Caco-2 (cell line): ENCODE results near the gene YY1. TPM values are rescaled to one million over a fixed set of nuclear protein-coding genes. Genes with fewer than 3 reads are reported as not detected.

Experiments
- BruUV-seq: library from RNA; stranded (reverse); fragments of 400-500 nt; replicated peaks from 2 replicates; lab custom pipeline; 2021; lab: Mats Ljungman, UMichigan
- CTCF ChIA-PET: fragments of 300-600 bp; sonication (Branson Sonifier 250); formaldehyde crosslinking; loops from one replicate; lab custom pipeline; 2022; ENCODE audit warnings: antibody characterized with exemption; lab: Charles Lee
- POLR2A ChIA-PET: fragments of 300-600 bp; sonication (Branson Sonifier 250); formaldehyde crosslinking; loops from one replicate; lab custom pipeline; 2022; ENCODE audit warnings: antibody characterized with exemption; lab: Charles Lee
- DNase-seq, 2 experiments: peaks; one replicate each; pipeline versions ENCODE4 v3.0.0 to v3.0.0-alpha.2; 2020 to 2022
- H3K27me3 ChIP-seq: replicated peaks from 2 replicates; pipeline ENCODE4 v1.6.0; 2011; ENCODE audit warnings: low read length; ENCODE audit not compliant: control insufficient read depth, insufficient read depth
- H3K36me3 ChIP-seq: 2 replicates; pipeline ENCODE4 v1.5.1; 2011; ENCODE audit warnings: low read length; ENCODE audit not compliant: control insufficient read depth, insufficient read depth
- H3K4me1 ChIP-seq: fragments of 250-450 bp; sonication (Bioruptor Pico); 2 replicates; pipeline ENCODE4 v1.5.1; 2020; ENCODE audit warnings: mild to moderate bottlenecking
- H3K4me3 ChIP-seq: 2 replicates; pipeline ENCODE4 v1.5.1; 2011; ENCODE audit warnings: low read depth, mild to moderate bottlenecking, control low read depth, low read length
- H3K9me3 ChIP-seq: fragments of 250-450 bp; sonication (Bioruptor Pico); 2 replicates; pipeline ENCODE4 v1.5.1; 2020; ENCODE audit warnings: mild to moderate bottlenecking, moderate library complexity
- H3K27ac Mint-ChIP-seq: one replicate; pipeline ENCODE4 v1.8.0; 2022; ENCODE audit warnings: mixed read lengths; ENCODE audit not compliant: unreplicated experiment
- H3K27me3 Mint-ChIP-seq: one replicate; pipeline ENCODE4 v1.8.0; 2022; ENCODE audit warnings: mixed read lengths; ENCODE audit not compliant: insufficient read depth, unreplicated experiment
- H3K36me3 Mint-ChIP-seq: one replicate; pipeline ENCODE4 v1.8.0; 2022; ENCODE audit warnings: mild to moderate bottlenecking, mixed read lengths; ENCODE audit not compliant: insufficient read depth, unreplicated experiment
- H3K4me1 Mint-ChIP-seq: one replicate; pipeline ENCODE4 v1.8.0; 2022; ENCODE audit warnings: low read depth, mixed read lengths; ENCODE audit not compliant: unreplicated experiment
- H3K4me3 Mint-ChIP-seq: one replicate; pipeline ENCODE4 v1.8.0; 2022; ENCODE audit warnings: mild to moderate bottlenecking, moderate library complexity, mixed read lengths; ENCODE audit not compliant: unreplicated experiment
- H3K9me3 Mint-ChIP-seq: one replicate; pipeline ENCODE4 v1.8.0; 2022; ENCODE audit warnings: mixed read lengths; ENCODE audit not compliant: unreplicated experiment
- intact Hi-C: fragments of 100-400 bp; cut with micrococcal nuclease; formaldehyde crosslinking; loops from one replicate; pipeline ENCODE4 v1.10.0; 2022; ENCODE audit not compliant: unreplicated experiment
- total RNA-seq: library from RNA; stranded (reverse); gene quantifications from 2 replicates; pipeline ENCODE4 v1.2.3, GENCODE V29; 2022
- TF ChIP-seq, protein P1 (sequence below), 2 experiments: fragments of 200-600 bp in 1 of 2; IDR thresholded peaks; 1 replicate in 1 of 2; 2 replicates in 1 of 2; pipeline versions ENCODE4 v1.5.1 to v1.8.0; 2011 to 2022; ENCODE audit warnings: antibody characterized with exemption in 1 of 2, control low read depth in 1 of 2, inconsistent platforms in 1 of 2, low read depth in 1 of 2, low read length in 1 of 2, mild to moderate bottlenecking in 1 of 2, moderate library complexity in 1 of 2; ENCODE audit not compliant: insufficient read depth in 1 of 2, severe bottlenecking in 1 of 2, unreplicated experiment in 1 of 2

The YY1 gene
- total RNA-seq, 1 experiment from 2014 or later: 94.1 TPM

GRCh38 chr14:100302616-100303015, 63.7 kb downstream of the YY1 start:
- ChIA-PET POLR2A (no interaction called here), CTCF (interaction anchor here (0.7 to 1.0 kb wide), 5 partner anchors 12 to 322 kb away, joined by 3 to 10 read pairs (median 3); no protein-coding TSS in a partner anchor)
- Histone ChIP-seq H3K36me3 (no peaks in the 10 kb centered on the region), H3K4me3 (no peak overlapping the region), H3K4me1 (peaks cover 12% of the 10 kb centered on the region; the same call in 1 of the 2 replicates), H3K27me3 (no peaks in the 10 kb centered on the region), H3K9me3 (no peaks in the 10 kb centered on the region)
- no TSS peak for BruUV-seq
- no peak for DNase-seq
- no peaks in the 10 kb centered on the region for H3K9me3 Mint-ChIP-seq
- H3K4me1 Mint-ChIP-seq: peaks cover 15% of the 10 kb centered on the region
- H3K27ac Mint-ChIP-seq: no peak overlapping the region
- intact Hi-C loops: loop anchor here (1.0 kb wide), 1 partner anchor 75 kb away; no protein-coding TSS in a partner anchor
- TF ChIP-seq, protein P1, sequence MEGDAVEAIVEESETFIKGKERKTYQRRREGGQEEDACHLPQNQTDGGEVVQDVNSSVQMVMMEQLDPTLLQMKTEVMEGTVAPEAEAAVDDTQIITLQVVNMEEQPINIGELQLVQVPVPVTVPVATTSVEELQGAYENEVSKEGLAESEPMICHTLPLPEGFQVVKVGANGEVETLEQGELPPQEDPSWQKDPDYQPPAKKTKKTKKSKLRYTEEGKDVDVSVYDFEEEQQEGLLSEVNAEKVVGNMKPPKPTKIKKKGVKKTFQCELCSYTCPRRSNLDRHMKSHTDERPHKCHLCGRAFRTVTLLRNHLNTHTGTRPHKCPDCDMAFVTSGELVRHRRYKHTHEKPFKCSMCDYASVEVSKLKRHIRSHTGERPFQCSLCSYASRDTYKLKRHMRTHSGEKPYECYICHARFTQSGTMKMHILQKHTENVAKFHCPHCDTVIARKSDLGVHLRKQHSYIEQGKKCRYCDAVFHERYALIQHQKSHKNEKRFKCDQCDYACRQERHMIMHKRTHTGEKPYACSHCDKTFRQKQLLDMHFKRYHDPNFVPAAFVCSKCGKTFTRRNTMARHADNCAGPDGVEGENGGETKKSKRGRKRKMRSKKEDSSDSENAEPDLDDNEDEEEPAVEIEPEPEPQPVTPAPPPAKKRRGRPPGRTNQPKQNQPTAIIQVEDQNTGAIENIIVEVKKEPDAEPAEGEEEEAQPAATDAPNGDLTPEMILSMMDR (IDR thresholded peaks at IDR 0.05; ENCODE audit: insufficient read depth in 1 of 2, low read depth in 1 of 2, low read length in 1 of 2, severe bottlenecking in 1 of 2, unreplicated experiment in 1 of 2): no peak
- no peaks in the 10 kb centered on the region for H3K27me3 Mint-ChIP-seq
- peaks cover 4% of the 10 kb centered on the region for H3K36me3 Mint-ChIP-seq
- H3K4me3 Mint-ChIP-seq: no peak overlapping the region

- Histone ChIP-seq H3K27me3 (no peaks in the 10 kb centered on the region), H3K4me1 (peaks cover 14% of the 10 kb centered on the region; the same call in 1 of the 2 replicates), H3K4me3 (no peak overlapping the region), H3K9me3 (no peaks in the 10 kb centered on the region), H3K36me3 (no peaks in the 10 kb centered on the region)
- no peaks in the 10 kb centered on the region for H3K27me3 Mint-ChIP-seq
- H3K4me3 Mint-ChIP-seq: no peak overlapping the region
- no peak overlapping the region for H3K27ac Mint-ChIP-seq
- peaks cover 15% of the 10 kb centered on the region for H3K4me1 Mint-ChIP-seq
- DNase-seq: no peak
- TF ChIP-seq, protein P1 (IDR thresholded peaks at IDR 0.05; ENCODE audit: insufficient read depth in 1 of 2, low read depth in 1 of 2, low read length in 1 of 2, severe bottlenecking in 1 of 2, unreplicated experiment in 1 of 2): peak; percentile 48 to 59
- intact Hi-C loops: loop anchor here (1.0 kb wide), 1 partner anchor 74 kb away; no protein-coding TSS in a partner anchor
- no peaks in the 10 kb centered on the region for H3K9me3 Mint-ChIP-seq
- no TSS peak for BruUV-seq
- peaks cover under 1% of the 10 kb centered on the region for H3K36me3 Mint-ChIP-seq
- CTCF ChIA-PET: interaction anchor here (0.7 to 1.0 kb wide), 4 partner anchors 13 to 95 kb away, joined by 3 to 10 read pairs (median 4); no protein-coding TSS in a partner anchor
- POLR2A ChIA-PET: no interaction called here
Measured at GRCh38 chr14:100303179-100303578, 64.2 kb downstream of the YY1 start.

DNA sequence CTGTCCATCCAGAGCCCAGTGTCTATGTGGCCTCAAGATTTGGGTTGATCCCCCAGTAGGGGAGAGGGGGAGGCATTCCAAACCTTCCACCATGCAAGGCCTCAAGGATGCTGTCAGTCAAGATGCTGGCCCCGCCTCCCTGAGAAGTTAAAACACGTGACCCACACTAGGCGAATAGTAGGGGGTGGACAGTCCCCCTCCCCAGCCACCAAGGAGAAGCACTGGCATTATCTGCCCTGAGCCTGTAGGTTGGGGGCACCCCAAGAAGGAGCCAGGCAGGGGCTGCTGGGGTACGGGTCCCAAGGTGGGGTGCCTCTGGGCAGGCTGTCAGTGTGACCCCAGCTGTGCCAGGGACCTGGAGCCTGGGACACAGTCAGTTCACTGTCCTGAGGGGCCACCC, 65.0 kb downstream of the YY1 start:
- no peaks in the 10 kb centered on the region for H3K36me3 Mint-ChIP-seq
- H3K36me3 ChIP-seq: no peaks in the 10 kb centered on the region
- no peak for DNase-seq
- no peaks in the 10 kb centered on the region for H3K9me3 Mint-ChIP-seq
- intact Hi-C loops: loop anchor here (1.0 kb wide), 1 partner anchor 73 kb away; no protein-coding TSS in a partner anchor
- H3K4me3 Mint-ChIP-seq: no peak overlapping the region
- BruUV-seq: no TSS peak
- peaks cover 15% of the 10 kb centered on the region for H3K4me1 Mint-ChIP-seq
- POLR2A ChIA-PET: no interaction called here
- H3K27me3 ChIP-seq: no peaks in the 10 kb centered on the region
- H3K27ac Mint-ChIP-seq: no peak overlapping the region
- peaks cover 14% of the 10 kb centered on the region; the same call in 1 of the 2 replicates for H3K4me1 ChIP-seq
- H3K9me3 ChIP-seq: no peaks in the 10 kb centered on the region
- CTCF ChIA-PET: no interaction called here
- TF ChIP-seq, protein P1 (IDR thresholded peaks at IDR 0.05; ENCODE audit: insufficient read depth in 1 of 2, low read depth in 1 of 2, low read length in 1 of 2, severe bottlenecking in 1 of 2, unreplicated experiment in 1 of 2): no peak
- H3K4me3 ChIP-seq: no peak overlapping the region
- no peaks in the 10 kb centered on the region for H3K27me3 Mint-ChIP-seq
